Astrocyte of the cerebellum (primary cell): Measurements from ENCODE around the gene ATP8A2.

Source experiments
- DNase-seq: peaks from one replicate; pipeline ENCODE4 v3.0.0-alpha.2; 2011; ENCODE audit warnings: low read depth
- H3K4me3 ChIP-seq: 2 replicates; pipeline ENCODE4 v1.5.1; 2011; ENCODE audit warnings: mild to moderate bottlenecking, low read depth, low read length, moderate library complexity
- in situ Hi-C: cut with HindIII; loops from 2 replicates; pipeline ENCODE4 v1.10.0; 2017; ENCODE audit warnings: low sequenced_read_pairs
- TF ChIP-seq, protein P1 (sequence below): IDR thresholded peaks from 2 replicates; pipeline ENCODE4 v1.5.1; 2012; ENCODE audit warnings: low read length, low read depth, moderate library complexity, mild to moderate bottlenecking; ENCODE audit errors: missing control alignments

ATP8A2 gene

GRCh38 chr13:26030331-26030730, 658.6 kb downstream of the ATP8A2 start:
- no peak for DNase-seq
- H3K4me3 ChIP-seq: no peak overlapping the region
- in situ Hi-C loops: no loop called here
- TF ChIP-seq, protein P1, sequence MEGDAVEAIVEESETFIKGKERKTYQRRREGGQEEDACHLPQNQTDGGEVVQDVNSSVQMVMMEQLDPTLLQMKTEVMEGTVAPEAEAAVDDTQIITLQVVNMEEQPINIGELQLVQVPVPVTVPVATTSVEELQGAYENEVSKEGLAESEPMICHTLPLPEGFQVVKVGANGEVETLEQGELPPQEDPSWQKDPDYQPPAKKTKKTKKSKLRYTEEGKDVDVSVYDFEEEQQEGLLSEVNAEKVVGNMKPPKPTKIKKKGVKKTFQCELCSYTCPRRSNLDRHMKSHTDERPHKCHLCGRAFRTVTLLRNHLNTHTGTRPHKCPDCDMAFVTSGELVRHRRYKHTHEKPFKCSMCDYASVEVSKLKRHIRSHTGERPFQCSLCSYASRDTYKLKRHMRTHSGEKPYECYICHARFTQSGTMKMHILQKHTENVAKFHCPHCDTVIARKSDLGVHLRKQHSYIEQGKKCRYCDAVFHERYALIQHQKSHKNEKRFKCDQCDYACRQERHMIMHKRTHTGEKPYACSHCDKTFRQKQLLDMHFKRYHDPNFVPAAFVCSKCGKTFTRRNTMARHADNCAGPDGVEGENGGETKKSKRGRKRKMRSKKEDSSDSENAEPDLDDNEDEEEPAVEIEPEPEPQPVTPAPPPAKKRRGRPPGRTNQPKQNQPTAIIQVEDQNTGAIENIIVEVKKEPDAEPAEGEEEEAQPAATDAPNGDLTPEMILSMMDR: no peak

DNA sequence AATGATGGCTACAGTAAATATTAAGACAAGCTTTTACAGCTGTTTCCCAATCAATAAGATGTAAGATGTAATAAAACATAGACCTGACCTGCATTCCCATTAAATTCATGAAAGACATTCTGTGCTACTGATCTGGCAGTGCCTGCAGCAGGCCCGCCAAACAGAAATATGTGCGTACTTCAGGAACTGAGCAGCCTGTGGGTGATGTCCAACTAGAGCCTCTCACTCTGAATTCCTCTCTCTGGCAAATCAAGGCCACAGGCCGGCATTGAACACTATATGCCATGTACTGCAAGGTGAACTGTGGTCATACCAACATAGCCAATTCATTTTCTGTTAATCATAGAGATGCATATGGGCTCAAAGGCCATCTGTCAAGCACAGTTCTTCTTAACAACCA, 662.2 kb downstream of the ATP8A2 start:
- DNase-seq: no peak
- in situ Hi-C loops: no loop called here

GRCh38 chr13:26036383-26036782, 664.6 kb downstream of the ATP8A2 start:
- DNase-seq: no peak
- TF ChIP-seq, protein P1: no peak
- H3K4me3 ChIP-seq: no peak overlapping the region
- in situ Hi-C loops: no loop called here

More for the DNA sequence above, 662.2 kb downstream of the ATP8A2 start:
- TF ChIP-seq, protein P1: no peak
- no peak overlapping the region for H3K4me3 ChIP-seq

- in situ Hi-C loops: no loop called here
- no peak for DNase-seq
Observed at GRCh38 chr13:26037302-26037701, 665.5 kb downstream of the ATP8A2 start.

DNA sequence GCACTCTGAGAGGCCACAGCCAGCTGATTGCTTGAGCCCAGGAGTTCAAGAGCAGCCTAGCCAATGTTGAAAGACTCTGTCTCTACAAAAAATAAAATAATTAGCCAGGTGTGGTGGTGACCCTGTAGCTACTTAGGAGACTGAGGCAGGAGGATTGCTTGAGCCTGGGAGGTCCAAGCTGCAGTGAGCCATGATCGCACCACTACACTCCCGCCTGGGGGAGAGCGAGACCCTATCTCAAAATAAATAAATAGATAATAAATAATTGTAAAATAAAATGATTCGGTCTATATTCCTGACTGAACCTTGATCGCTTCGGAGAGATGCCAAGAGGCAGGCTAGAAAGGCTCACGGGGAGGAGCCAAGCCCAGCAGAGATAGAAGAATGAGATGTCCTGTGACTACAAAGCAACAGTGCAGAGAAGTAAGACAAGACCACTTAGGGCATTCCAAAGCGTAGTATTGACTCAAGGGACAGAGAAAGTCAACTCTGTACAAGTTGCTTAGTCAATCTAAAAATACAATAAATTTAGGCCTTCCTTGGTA, 667.2 kb downstream of the ATP8A2 start:
- DNase-seq: no peak
- in situ Hi-C loops: no loop called here
- TF ChIP-seq, protein P1: no peak
- H3K4me3 ChIP-seq: no peak overlapping the region

More at GRCh38 chr13:26037302-26037701, 665.5 kb downstream of the ATP8A2 start:
- TF ChIP-seq, protein P1: peak; percentile 49
- H3K4me3 ChIP-seq: no peak overlapping the region

GRCh38 chr13:26041444-26041843, 669.7 kb downstream of the ATP8A2 start:
- DNase-seq: no peak
- no peak overlapping the region for H3K4me3 ChIP-seq
- in situ Hi-C loops: no loop called here
- TF ChIP-seq, protein P1: no peak
